H9 (cell line): ENCODE measurements around the gene PTPDC1. TPM values are rescaled to one million over a fixed set of nuclear protein-coding genes. Genes with fewer than 3 reads are reported as not detected.
A peak's percentile ranks its signal among the peaks of the same experiment; 100 is the strongest.

Experiments used
- DNase-seq: peaks from one replicate; pipeline ENCODE4 v3.0.0-alpha.2; 2017
- H2AFZ ChIP-seq: one replicate; pipeline ENCODE4 v1.6.1; 2013; ENCODE audit warnings: mild to moderate bottlenecking, low read length, control low read depth, moderate library complexity
- H2AK5ac ChIP-seq: 2 replicates; pipeline ENCODE4 v1.6.1; 2013; ENCODE audit warnings: low read length, control low read depth, mixed read lengths; ENCODE audit not compliant: insufficient read length
- H2BK120ac ChIP-seq: one replicate; pipeline ENCODE4 v1.6.1; 2013; ENCODE audit warnings: low read depth, mild to moderate bottlenecking, low read length, control low read depth, inconsistent platforms; ENCODE audit not compliant: poor library complexity, severe bottlenecking
- H2BK12ac ChIP-seq: 2 replicates; pipeline ENCODE4 v1.6.1; 2013; ENCODE audit warnings: low read length, control low read depth, mixed read lengths, low read depth; ENCODE audit not compliant: insufficient read length
- H2BK15ac ChIP-seq: 2 replicates; pipeline ENCODE4 v1.6.1; 2013; ENCODE audit warnings: low read depth, low read length, control low read depth
- H2BK20ac ChIP-seq: one replicate; pipeline ENCODE4 v1.6.1; 2013; ENCODE audit warnings: low read depth, mild to moderate bottlenecking, low read length, control low read depth, inconsistent platforms; ENCODE audit not compliant: poor library complexity, severe bottlenecking
- H2BK5ac ChIP-seq: 2 replicates; pipeline ENCODE4 v1.6.1; 2013; ENCODE audit warnings: low read length, control low read depth, mixed read lengths; ENCODE audit not compliant: insufficient read length
- H3K14ac ChIP-seq: 2 replicates; pipeline ENCODE4 v1.6.1; 2013; ENCODE audit warnings: low read length, control low read depth; ENCODE audit not compliant: insufficient read depth
- H3K18ac ChIP-seq: 2 replicates; pipeline ENCODE4 v1.6.1; 2013; ENCODE audit warnings: low read depth, mild to moderate bottlenecking, mixed read lengths, low read length, control low read depth; ENCODE audit not compliant: insufficient read length
- H3K23ac ChIP-seq: 2 replicates; pipeline ENCODE4 v1.6.1; 2013; ENCODE audit warnings: low read length, control low read depth, mixed read lengths, low read depth; ENCODE audit not compliant: insufficient read length
- H3K23me2 ChIP-seq: 2 replicates; pipeline ENCODE4 v1.6.1; 2013; ENCODE audit warnings: low read depth, mild to moderate bottlenecking, mixed read lengths, low read length, control low read depth; ENCODE audit not compliant: insufficient read length, poor library complexity, severe bottlenecking
- H3K27ac ChIP-seq: 2 replicates; pipeline ENCODE4 v1.5.1; 2013; ENCODE audit warnings: low read length, control low read depth, mixed read lengths, low read depth; ENCODE audit not compliant: insufficient read length
- H3K27me3 ChIP-seq: 2 replicates; pipeline ENCODE4 v1.6.1; 2013; ENCODE audit warnings: low read length, control low read depth, inconsistent platforms; ENCODE audit not compliant: insufficient read depth
- H3K4ac ChIP-seq: 2 replicates; pipeline ENCODE4 v1.6.1; 2013; ENCODE audit warnings: low read depth, mild to moderate bottlenecking, control low read depth, inconsistent platforms, low read length, moderate library complexity
- H3K4me1 ChIP-seq: 2 replicates; pipeline ENCODE4 v1.6.1; 2013; ENCODE audit warnings: low read length, control low read depth, inconsistent platforms; ENCODE audit not compliant: insufficient read depth
- H3K4me2 ChIP-seq: 2 replicates; pipeline ENCODE4 v1.6.1; 2013; ENCODE audit warnings: low read length, control low read depth, mixed read lengths; ENCODE audit not compliant: insufficient read length, insufficient read depth
- H3K56ac ChIP-seq: 2 replicates; pipeline ENCODE4 v1.6.1; 2013; ENCODE audit warnings: low read depth, mild to moderate bottlenecking, mixed read lengths, low read length, control low read depth; ENCODE audit not compliant: insufficient read length
- H3K79me1 ChIP-seq: 2 replicates; pipeline ENCODE4 v1.6.1; 2013; ENCODE audit warnings: low read depth, mild to moderate bottlenecking, moderate library complexity, low read length, control low read depth, inconsistent platforms; ENCODE audit not compliant: insufficient read depth, poor library complexity, severe bottlenecking
- H3K79me2 ChIP-seq: 2 replicates; pipeline ENCODE4 v1.6.1; 2013; ENCODE audit warnings: low read length, control low read depth, inconsistent platforms; ENCODE audit not compliant: insufficient read depth
- H3K9ac ChIP-seq: 2 replicates; pipeline ENCODE4 v1.6.1; 2013; ENCODE audit warnings: low read length, control low read depth, mixed read lengths; ENCODE audit not compliant: insufficient read length; ENCODE audit errors: extremely low read depth
- H3K9me3 ChIP-seq: one replicate; pipeline ENCODE4 v1.6.1; 2013; ENCODE audit warnings: low read depth, low read length, inconsistent platforms; ENCODE audit not compliant: control insufficient read depth
- H3T11ph ChIP-seq: one replicate; pipeline ENCODE4 v1.6.1; 2013; ENCODE audit warnings: mild to moderate bottlenecking, low read length, control low read depth, inconsistent platforms
- H4K20me1 ChIP-seq: one replicate; pipeline ENCODE4 v1.6.1; 2013; ENCODE audit not compliant: control insufficient read depth, insufficient read length, insufficient read depth
- H4K5ac ChIP-seq: 2 replicates; pipeline ENCODE4 v1.6.1; 2013; ENCODE audit warnings: low read depth, mild to moderate bottlenecking, mixed read lengths, low read length, control low read depth; ENCODE audit not compliant: insufficient read length
- H4K8ac ChIP-seq: replicated peaks from 2 replicates; pipeline ENCODE4 v1.6.1; 2013; ENCODE audit warnings: low read length, control low read depth, mixed read lengths, low read depth; ENCODE audit not compliant: insufficient read length
- H4K91ac ChIP-seq: 2 replicates; pipeline ENCODE4 v1.6.1; 2013; ENCODE audit warnings: low read depth, mild to moderate bottlenecking, moderate library complexity, mixed read lengths, low read length, control low read depth; ENCODE audit not compliant: insufficient read length
- H3K27ac Mint-ChIP-seq, 3 experiments: 2 replicates in 2 of 3; 3 replicates in 1 of 3; pipeline ENCODE4 v1.8.0; 2020 to 2021; ENCODE audit warnings: mixed read lengths in 3 of 3, mild to moderate bottlenecking in 1 of 3, moderate library complexity in 1 of 3
- H3K27me3 Mint-ChIP-seq: 2 replicates; pipeline ENCODE4 v1.8.0; 2021; ENCODE audit warnings: low read depth, mild to moderate bottlenecking, moderate library complexity, mixed read lengths
- H3K36me3 Mint-ChIP-seq, 3 experiments: 2 replicates in 2 of 3; 3 replicates in 1 of 3; pipeline ENCODE4 v1.8.0; 2020 to 2021; ENCODE audit warnings: low read depth in 3 of 3, mixed read lengths in 3 of 3; ENCODE audit not compliant: insufficient read depth in 1 of 3
- H3K4me1 Mint-ChIP-seq, 2 experiments: 2 replicates each; pipeline ENCODE4 v1.8.0; 2020; ENCODE audit warnings: mixed read lengths in 2 of 2
- H3K4me3 Mint-ChIP-seq, 2 experiments: 2 replicates in 1 of 2; 3 replicates in 1 of 2; pipeline ENCODE4 v1.8.0; 2020 to 2021; ENCODE audit warnings: mild to moderate bottlenecking in 2 of 2, mixed read lengths in 2 of 2, moderate library complexity in 1 of 2
- H3K9me3 Mint-ChIP-seq, 2 experiments: 2 replicates in 1 of 2; 3 replicates in 1 of 2; pipeline ENCODE4 v1.8.0; 2020; ENCODE audit warnings: mild to moderate bottlenecking in 2 of 2, mixed read lengths in 2 of 2, moderate library complexity in 1 of 2
- CTCF ChIP-seq: fragments of 200-600 bp; sonication (generic); conservative IDR thresholded peaks from 3 replicates; pipeline ENCODE4 v1.8.0; 2021; ENCODE audit warnings: antibody characterized with exemption, mild to moderate bottlenecking
- WGBS: extraction: QIAGEN DNeasy Blood & Tissue Kit; methylation state at CpG from one replicate; pipeline ENCODE4 v1.1.7; 2013; ENCODE audit warnings: missing lambda C conversion rate, low lambda C conversion rate, mixed read lengths; ENCODE audit not compliant: insufficient read length; ENCODE audit errors: extremely low coverage; 5-methylcytosine and 5-hydroxymethylcytosine counted together
- total RNA-seq: library from RNA; stranded (reverse); gene quantifications from 2 replicates; pipeline ENCODE4 v1.2.1, GENCODE V29; 2021

The PTPDC1 gene
- total RNA-seq, 1 experiment from 2014 or later: 4.8 TPM

- H2BK15ac ChIP-seq: no peak overlapping the region
- Mint-ChIP-seq H3K36me3 (peaks cover 0 to 6% (median 0%) of the 10 kb centered on the region in 3 experiments; a peak in 3 of 7 replicates), H3K27ac (no peak overlapping the region; a peak in 1 of 7 replicates)
Measured at GRCh38 chr9:94042516-94043360, 41.5 kb upstream of the PTPDC1 start.

More at GRCh38 chr9:94042516-94043360, 41.5 kb upstream of the PTPDC1 start:
- no peaks in the 10 kb centered on the region for H3K9me3 ChIP-seq
- no peaks in the 10 kb centered on the region for H3K27me3 ChIP-seq
- H3T11ph ChIP-seq: no peak overlapping the region
- no peak overlapping the region for H3K14ac ChIP-seq
- Mint-ChIP-seq H3K27me3 (no peaks in the 10 kb centered on the region), H3K4me1 (peaks cover 10 to 11% of the 10 kb centered on the region in 2 experiments), H3K4me3 (no peak overlapping the region), H3K9me3 (peaks cover 0 to 2% of the 10 kb centered on the region in 2 experiments; a peak in 2 of 5 replicates)
- H3K9ac ChIP-seq: peak overlapping the region; percentile 3
- H4K20me1 ChIP-seq: no peaks in the 10 kb centered on the region
- no peak overlapping the region for H2AK5ac ChIP-seq
- no CpG with 5 or more reads among the region's 5 CpGs for WGBS
- H3K56ac ChIP-seq: no peak overlapping the region
- no peaks in the 10 kb centered on the region for H3K79me2 ChIP-seq
- H3K18ac ChIP-seq: no peak overlapping the region
- no peak overlapping the region for H3K4ac ChIP-seq
- no peak overlapping the region for H2BK5ac ChIP-seq
- no peak overlapping the region for H2BK20ac ChIP-seq
- TF ChIP-seq CTCF: no peak
- no peak overlapping the region for H3K27ac ChIP-seq
- H4K8ac ChIP-seq: no peak overlapping the region
- H3K23me2 ChIP-seq: no peaks in the 10 kb centered on the region
- no peak overlapping the region for H2BK12ac ChIP-seq
- no peak for DNase-seq
- H3K23ac ChIP-seq: no peak overlapping the region
- H3K4me1 ChIP-seq: no peaks in the 10 kb centered on the region; the same call in 1 of the 2 replicates
- no peak overlapping the region for H2AFZ ChIP-seq
- H4K5ac ChIP-seq: no peak overlapping the region
- no peak overlapping the region for H3K4me2 ChIP-seq
- no peak overlapping the region for H2BK120ac ChIP-seq
- no peak overlapping the region for H4K91ac ChIP-seq
- no peaks in the 10 kb centered on the region for H3K79me1 ChIP-seq
